Stimulated activated CD8-positive, alpha-beta memory T cell treated with anti-CD3 and anti-CD28 coated beads, Interleukin-12 subunit alpha, Interleukin-12 subunit beta, amount 100 ng/mL, for 24 hours (primary cell): ENCODE results near the gene MAPK1.
"Not testable (repeated sequence)": the region's sequence is repeated elsewhere in the genome, so short reads cannot be mapped to it uniquely, and the experiment has no call there.

Experiments used
- DNase-seq: peaks from one replicate; pipeline ENCODE4 v3.0.0-alpha.2; 2020; ENCODE audit errors: extremely low read depth

Gene MAPK1

DNA sequence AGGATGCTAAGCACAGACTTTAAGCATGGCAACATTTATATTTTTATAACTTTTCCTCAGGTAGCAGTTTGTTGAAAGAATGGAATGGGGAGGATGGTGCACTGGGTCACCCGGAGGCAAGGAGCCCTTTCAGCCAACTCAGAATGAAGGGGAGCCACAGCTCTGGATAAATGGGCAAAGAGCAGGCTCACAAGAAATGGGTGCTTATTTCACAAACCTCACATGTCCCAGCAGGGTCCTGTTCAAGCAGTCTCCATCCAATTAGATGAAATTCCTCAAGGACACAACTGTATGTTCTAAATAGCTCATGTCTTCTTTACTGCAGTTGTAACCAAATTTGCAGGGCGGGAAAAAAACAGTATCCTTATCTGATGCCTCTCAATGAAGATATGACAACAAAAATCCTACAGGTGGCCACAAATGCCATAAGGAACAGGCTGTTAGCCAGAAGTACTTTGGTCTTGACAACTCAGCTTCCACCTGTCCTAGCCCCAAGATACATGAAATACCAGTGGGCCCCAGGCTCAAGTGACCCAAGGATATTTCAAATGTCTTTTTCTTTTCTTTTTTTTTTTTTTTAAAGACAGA is 48.2 kb downstream of the MAPK1 start:
- DNase-seq: no peak

DNA sequence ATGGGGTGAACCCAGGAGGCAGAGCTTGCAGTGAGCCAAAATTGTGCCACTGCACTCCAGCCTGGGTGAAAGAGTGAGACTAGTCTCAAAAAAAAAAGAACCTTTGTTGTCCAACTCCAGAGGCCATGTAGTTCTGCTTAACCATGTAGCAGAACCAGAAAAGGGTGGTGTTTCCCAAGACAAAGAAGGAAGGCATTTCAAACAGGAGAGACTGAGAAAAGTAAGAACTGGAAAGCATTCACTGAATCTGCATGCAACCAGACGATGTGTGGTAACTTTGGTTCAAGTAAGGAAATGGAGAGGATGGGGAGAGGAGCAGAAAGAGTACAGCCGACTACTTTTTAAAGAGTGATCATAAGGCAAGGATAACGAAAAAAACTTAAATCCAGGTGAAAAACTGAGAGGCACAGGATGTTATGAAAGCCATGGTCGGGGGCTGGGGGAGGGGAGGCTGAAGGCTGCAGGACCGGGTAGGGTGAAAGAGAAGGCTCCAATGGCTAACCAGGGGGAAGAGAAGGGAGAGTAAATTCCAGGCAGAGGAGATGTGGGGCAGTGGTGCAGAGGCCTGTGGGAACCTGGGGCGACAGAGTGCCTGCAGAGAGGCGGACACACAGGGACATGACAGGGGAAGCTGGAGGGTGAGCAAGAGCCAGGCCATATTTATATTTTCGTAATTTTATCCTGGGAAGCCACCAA is 48.8 kb downstream of the MAPK1 start:
- DNase-seq: no peak

DNA sequence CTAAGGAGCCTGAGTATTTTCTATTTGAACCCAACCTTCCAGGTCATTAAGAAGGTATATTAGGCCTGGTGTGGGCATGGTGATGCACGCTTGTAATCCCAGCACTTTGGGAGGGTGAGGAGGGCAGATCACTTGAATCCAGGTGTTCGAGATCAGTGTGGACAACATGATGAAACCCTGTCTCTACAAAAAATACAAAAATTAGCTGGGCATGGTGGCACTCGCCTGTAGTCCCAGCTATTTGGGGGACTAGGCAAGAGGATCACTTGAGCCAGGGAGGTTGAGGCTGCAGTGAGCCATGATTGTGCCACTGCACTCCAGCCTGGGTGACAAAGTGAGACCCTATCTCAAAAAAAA is 50.0 kb downstream of the MAPK1 start:
- DNase-seq: not testable (repeated sequence)

DNA sequence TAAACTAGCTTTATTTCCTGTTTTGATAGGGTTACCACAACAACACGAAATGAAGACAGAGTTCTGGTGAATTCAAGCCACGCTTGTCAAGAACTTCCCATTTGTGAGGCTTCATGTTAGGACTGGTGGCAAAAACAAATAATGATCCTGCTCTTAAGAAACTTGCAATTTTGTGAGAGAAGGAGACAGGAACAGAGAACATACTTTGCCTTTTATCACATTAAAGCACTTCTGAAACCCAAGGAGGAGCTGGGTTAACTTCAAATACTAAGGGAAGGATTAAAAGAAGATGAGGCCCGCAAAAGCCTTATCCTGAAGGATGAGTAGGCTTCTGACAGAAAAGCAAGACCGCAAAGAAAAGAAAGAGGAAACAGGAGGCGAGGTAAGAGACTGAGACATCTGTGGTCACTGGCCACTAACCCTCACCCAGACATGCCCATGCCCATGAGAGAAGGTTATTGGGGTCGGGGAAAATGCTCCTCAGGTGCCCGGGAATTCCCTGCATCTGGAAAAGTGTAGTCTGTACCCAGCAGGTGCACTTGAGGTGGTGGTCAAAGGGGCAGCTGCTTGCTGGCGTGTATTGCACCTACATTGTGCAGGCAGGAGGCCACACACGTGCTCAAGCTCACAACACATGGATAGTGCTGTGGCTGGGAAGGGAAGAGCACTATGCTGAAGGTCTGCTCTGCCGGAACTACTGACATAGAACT is 50.5 kb downstream of the MAPK1 start:
- no peak for DNase-seq

DNA sequence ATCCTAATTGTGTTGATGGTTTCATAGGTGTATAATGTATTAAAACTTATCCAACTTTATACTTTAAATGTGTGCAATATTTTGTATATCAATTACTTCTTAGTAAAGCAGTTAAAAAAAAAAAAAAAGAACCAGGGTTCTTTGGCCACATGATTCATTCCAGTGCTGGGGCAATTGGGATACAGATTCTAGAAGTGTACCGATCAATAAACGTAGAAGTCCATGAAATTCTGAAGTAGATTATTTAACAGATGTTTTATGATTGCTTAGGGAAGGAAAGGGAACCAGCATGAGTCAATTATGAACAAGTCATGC is 51.0 kb downstream of the MAPK1 start:
- DNase-seq: no peak

DNA sequence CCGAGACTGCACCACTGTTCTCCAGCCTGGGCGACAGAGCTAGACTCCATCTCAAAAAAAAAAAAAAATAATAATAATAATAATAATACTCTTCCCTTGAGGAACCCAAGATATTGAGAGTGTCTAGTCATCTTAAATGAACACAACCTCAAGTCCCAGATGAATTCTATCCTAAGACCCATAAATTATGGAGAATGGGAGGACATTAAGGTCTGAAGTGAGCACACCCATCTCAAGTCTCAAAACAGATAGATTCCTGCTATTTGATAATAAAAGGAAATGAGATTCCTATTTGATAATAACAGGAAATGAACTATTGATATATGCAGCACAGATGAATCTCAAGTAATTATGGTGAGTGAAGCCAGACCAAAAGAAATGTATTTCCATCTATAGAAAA is 51.5 kb downstream of the MAPK1 start:
- DNase-seq: no peak

DNA sequence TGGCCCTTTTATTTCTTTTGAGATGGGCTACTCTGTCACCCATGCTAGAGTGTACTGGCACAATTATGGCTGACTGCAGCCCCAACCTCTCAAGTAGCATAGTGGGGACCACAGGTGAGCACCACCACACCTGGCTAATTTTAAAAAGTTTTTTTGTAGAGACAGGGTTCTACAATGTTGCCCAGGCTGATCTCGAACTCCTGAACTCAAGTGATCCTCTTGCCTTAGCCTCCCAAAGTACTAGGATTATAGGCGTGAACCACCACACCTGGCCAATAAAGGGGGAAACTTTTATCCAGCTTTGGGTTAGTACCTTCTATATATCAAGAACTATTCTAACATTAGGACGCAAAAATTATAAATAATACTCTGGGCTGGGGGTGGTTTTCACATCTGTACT is 52.1 kb downstream of the MAPK1 start:
- no peak for DNase-seq

DNA sequence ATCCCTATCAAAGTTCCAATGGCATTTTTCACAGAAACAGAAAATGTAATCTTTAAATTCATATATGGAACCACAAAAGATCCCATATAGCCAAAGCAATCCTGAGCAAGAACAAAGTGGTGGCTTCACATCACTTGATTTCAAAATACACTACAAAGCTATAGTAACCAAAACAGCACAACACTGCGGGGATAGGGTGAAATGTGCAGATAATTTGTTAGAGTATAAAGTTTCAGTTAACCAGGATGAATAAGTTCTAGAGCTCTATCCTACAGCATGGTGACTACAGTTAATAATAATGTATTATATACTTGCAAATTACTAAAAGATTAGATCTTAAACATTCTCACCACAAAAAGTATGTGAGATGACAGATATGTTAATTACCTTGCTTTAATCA is 55.5 kb downstream of the MAPK1 start:
- DNase-seq: no peak

DNA sequence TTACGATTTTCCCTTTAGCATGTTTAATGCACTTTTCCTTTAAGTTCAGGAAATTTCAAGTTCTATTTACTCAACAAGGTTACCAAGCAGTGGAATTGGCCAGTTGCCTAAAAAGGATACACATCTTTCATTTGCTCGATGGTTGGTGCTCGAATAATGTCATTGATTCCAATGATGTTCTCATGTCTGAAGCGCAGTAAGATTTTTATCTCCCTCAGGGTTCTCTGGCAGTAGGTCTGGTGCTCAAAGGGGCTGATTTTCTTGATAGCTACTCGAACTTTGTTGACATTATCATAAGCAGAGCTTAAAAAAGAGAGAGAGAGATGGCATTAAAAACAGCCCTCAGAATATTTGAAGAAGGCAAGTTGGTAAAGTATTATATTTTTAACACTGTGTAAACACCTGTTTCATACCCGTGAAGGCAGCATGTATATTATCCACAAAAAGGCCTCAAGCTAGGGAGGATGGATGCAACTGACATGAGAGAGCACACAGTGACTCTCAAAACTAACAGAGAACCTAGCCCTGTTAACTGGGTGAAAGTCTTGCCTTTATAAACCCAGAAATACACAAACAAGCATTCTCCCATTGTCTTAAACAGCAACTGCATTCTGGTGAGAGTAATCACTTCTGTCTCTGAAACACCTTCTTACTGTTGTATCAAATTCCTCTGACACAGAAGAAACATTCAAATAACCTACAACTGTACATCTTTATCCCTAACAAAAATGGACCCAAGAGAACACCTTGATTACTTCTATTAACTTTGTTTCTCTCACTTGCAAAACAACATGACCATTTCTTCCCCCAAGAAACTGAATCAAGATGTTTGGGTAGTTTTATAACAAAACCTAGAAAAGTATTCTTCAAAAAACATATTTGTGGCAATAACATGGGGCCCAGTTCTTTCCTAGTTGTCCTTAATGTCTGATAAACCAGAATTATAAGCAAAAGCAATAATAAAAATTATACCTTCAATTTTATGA is 59.6 kb downstream of the MAPK1 start:
- DNase-seq: no peak

DNA sequence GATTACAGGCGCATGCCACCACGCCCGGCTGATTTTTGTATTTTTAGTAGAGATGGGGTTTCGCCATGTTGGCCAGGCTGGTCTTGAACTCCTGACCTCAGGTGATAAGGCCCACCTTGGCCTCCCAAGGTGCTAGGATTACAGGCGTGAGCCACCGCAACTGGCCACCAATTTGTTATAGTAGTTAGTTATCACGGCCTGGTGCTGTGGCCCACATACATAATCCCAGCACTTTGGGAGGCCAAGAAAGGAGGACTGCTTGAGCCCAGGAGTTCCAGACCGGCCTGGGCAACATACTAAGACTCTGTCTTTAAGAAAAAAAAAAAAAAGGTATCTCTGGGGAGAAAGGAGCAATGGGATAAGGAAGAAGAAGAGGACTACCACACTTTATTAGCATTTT is 62.1 kb downstream of the MAPK1 start:
- DNase-seq: not testable (repeated sequence)

DNA sequence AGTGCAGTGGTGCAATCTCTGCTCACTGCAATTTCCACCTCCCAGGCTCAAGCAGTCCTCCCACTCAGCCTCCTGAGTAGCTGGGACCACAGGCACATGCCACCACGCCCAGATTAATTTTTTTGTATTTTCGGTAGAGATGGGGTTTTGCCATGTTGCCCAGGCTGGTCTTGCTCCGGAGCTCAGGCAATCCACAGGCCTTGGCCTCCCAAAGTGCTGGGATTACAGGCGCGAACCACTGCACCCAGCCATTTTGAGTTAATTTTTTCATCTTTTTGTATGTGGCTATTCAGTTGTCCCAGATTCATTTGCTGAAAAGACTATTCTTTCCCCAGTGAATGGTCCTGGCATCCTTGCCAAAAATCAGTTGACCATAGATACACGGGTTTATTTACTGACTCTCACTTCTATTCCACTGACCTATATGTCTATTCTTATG is 63.6 kb downstream of the MAPK1 start:
- DNase-seq: no peak

DNA sequence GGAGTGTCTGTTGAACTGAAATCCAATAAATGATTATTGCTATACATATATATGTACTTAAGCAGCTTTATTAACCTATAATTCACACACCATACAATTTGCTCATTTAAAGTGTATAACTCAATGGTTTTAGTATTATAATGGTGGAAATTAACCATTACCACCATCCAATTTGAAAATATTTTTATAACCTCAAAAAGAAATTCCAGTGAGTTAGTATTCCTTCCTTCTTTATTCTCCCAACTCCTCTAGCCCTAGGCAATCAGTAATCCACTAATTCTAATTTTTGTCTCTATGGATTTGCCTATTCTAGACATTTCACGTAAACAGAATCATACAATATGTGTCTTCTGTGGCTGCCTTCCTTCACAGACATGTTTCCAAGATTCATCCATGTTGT is 64.8 kb downstream of the MAPK1 start:
- DNase-seq: no peak

DNA sequence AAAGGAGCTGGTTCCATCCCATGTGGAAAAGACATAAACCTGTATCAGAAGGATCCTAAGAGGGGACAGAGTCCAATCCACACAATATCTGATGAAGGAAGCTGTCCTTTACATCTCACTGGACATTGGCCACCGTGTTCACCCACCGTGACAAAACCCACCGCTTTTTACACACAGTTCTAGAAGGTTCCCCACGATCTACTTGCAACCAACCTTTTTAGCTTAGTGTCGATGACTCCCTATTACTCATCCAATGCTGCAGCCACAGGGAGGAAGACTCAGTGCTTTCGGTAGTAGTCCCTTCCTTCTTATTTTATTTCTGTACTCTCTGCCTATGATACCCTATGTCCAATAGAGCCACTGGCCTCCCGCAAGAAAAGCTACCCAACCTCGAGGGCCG is 65.4 kb downstream of the MAPK1 start:
- DNase-seq: no peak

DNA sequence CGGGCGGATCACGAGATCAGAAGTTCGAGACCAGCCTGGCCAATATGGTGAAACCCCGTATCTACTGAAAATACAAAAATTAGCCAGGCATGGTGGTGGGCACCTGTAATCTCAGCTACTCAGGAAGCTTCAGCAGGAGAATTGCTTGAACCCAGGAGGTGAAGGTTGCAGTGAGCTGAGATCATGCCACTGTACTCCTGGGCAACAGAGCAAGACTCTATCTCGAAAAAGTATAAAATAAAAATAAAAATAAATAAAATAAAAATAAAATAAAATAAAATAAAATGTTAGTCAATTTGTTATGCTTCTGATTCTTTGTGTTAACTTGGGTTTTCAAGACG is 66.2 kb downstream of the MAPK1 start:
- not testable (repeated sequence) for DNase-seq

DNA sequence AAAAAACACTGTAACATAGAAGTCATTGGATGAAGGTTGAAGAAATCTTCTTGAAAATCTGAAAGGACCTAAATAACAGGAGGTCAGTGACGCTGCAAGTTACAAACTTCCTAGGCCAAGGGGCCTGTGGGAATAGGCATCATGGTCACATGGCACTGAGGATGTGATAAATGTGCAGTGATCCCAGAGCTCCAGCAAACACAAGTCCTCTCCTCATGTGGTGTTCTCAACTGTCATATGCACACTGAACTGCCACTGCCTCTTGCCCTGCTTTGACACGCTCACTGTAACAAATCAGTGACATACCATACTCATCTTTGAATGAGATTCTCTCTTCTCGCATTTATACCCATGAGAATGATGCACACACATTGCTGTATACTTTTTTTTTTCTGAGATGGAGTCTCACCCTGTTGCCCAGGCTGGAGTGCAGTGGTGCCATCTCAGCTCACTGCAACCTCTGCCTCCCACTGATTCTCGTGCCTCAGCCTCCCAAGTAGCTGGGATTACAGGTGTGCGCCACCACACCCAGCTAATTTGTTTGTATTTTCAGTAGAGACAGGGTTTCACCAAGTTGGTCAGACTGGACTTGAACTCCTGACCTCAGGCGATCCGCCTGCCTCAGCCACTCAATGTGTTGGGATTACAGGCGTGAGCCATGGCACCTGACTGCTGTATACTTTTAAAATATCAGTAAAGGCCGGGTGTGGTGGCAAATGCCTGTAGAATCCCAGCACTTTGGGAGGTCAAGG is 66.7 kb downstream of the MAPK1 start:
- DNase-seq: no peak

DNA sequence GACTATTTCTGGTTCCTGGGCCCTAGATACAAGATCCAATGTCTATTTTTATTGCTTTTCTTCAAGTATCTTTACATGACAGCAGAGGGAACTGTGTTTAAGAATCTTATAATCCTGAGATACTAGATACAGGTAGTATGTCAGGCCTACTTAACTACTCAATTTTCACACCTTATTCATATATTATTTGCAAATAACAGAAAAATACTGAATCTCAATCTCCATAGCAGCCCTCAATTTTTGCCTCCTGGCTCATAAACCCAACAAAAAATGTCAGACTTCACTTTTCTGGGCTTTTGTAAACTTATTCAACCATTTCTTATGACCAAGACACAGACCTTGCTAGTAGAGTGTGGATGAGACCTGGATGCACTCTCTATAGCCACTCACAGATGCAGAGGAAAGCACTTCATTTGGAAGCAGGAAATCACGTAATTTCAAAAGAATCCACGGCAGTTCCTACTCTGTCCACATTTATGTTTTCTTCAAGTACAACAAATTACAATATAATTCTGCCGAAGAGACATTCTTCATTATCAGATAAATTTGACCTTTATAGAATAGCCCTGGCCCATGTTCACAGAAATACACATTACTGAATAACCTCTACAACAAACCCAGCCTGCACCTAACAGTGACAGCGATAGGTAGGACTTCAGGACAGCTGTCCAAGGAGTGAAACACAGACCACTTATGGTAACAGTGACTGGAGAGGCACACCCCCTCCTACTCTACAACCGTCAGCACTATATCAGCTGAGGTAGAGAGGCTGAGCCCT is 69.8 kb downstream of the MAPK1 start:
- no peak for DNase-seq

DNA sequence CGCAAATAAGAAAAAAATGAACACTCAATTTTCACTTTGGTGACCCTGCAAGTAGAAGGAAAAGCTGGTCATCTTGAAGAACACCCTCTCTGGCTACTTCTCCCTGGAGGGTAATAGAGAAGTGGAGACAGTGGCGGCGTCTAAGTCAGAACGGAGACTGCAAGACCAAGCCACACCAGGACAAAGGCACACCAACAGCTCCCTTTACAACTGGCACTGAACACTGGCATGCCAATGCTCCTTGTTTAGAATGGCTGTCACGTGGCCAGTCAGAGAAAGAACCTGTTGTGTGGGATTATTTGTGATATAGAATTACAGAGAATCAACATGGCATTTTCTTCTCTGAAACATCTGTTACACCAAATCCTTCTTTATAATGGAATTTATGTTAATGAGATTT is 70.6 kb downstream of the MAPK1 start:
- DNase-seq: no peak

DNA sequence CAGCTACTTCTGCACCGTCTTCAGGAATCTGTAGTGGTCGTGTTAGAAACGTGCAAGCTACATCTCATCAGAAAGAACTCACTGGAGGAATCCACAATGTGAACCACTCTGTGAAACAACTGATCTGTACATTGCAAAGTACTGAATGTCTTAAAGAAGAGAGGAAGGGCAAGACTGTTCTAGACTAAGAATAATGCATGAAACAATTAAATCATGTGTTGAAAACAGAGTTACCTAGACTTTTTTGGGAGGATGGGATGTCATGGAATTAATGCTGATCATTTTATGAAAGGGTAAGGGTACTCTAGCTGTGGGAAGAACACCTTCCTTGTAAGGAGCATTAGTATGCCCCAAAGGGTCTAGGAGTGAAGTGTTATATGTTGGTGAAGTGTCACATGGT is 71.2 kb downstream of the MAPK1 start:
- DNase-seq: no peak

DNA sequence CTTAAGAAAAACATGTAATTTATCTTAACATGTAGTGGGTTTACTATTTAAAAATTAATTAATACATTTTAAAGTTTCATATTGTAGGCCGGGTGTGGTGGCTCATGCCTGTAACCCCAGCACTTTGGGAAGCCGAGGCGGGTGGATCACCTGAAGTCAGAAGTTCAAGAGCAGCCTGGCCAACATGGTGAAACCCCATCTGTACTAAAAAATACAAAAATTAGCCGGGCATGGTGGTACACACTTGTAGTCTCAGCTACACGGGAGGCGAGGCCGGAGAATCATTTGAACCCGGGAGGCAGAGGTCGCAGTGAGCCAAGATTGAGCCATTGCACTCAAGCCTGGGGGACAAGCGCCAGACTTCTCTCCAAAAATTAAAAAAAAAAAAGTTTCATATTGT is 73.7 kb downstream of the MAPK1 start:
- DNase-seq: not testable (repeated sequence)

DNA sequence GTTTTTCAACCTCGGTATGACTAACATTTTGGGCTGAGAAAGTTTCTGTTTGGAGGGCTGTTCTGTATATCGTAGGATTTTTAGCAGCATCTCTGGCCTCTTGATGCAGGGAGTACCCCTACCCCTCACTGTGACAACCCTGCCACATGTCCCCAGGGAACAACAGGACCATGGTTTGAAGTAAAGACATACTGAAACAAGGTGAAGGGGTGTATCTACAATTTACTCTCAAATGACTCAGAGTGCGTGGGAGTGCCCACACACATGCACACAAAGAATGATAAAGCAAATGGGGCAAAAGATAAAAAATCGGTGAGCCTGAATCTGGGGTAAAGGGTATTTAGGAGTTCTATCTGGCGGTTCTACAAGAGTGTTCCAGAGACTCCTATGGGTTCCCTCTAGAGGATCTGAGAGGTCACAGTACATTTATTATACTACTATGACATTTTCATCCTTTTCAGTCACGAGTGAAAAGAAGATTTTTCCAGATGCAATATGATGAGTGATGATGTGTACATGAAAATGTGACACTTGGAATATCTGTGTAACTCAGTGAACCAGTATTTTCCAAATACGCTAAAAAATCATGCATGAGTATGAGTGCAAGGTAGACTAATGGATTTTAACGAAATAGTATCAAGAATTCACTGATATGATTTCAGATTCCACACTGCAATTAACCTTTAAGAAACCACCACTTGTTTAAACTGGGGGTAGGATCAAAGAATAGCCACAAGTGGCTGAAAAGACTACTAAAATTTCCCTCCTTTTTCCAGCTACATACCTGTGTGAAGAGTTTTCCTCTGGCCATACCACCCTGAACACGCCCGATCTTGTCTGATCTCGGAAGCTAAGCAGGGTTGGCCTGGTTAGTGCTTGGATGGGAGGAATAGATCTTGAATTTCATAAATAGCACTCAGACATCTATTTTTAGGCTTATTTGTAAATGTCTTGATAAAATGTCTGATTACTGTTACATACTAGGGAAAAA is 75.5 kb downstream of the MAPK1 start:
- peak; percentile 11 for DNase-seq
